Myometrial cell (primary cell): ENCODE results near the gene GOLT1A. TPM values are rescaled to one million over a fixed set of nuclear protein-coding genes. Genes with fewer than 3 reads are reported as not detected.

Experiments used
- total RNA-seq: library from RNA; depleted of rRNA; stranded (reverse); fragments of >200 nt; gene quantifications from 2 replicates; pipeline ENCODE4 v1.2.3, GENCODE V29; 2015

Gene GOLT1A
- not detected in 2 replicates for total RNA-seq

GRCh38 chr1:204213668-204214662 lies at the start of gene GOLT1A:
Gene GOLT1A, minus strand, starts transcription at chr1:204213988. Its CDS starts 82 bp downstream, at chr1:204213906.

GRCh38 chr1:204196068-204196795 lies 17.6 kb downstream of the GOLT1A start, which contains the start of gene KISS1:
Gene KISS1, minus strand, starts transcription at chr1:204196491. Its CDS starts 3,615 bp downstream, at chr1:204192876.

GRCh38 chr1:204166219-204166618 lies 47.6 kb downstream of the GOLT1A start, which contains the start of gene REN:
Gene REN, minus strand, starts transcription at chr1:204166337. Its CDS starts 44 bp downstream, at chr1:204166293.

GRCh38 chr1:204151552-204152309 lies 62.1 kb downstream of the GOLT1A start, which contains the start of gene ETNK2:
Gene ETNK2, minus strand, starts transcription at chr1:204152044. Its CDS starts 192 bp downstream, at chr1:204151852.

Other genes starting within 250 kb of the GOLT1A start
- gene SOX13, start 140.9 kb downstream of the GOLT1A start, total RNA-seq: 16.5 and 17.0 TPM in 2 replicates
- gene ETNK2, start 61.9 kb downstream of the GOLT1A start, total RNA-seq: 26.1 and 27.4 TPM in 2 replicates
- 1.1 and 2.9 TPM in 2 replicates for gene REN, start 47.7 kb downstream of the GOLT1A start, total RNA-seq
- gene KISS1, start 17.5 kb downstream of the GOLT1A start, total RNA-seq: 0.18 TPM in 1 of 2 replicates, not detected in the other
- gene PLEKHA6, start 145.9 kb upstream of the GOLT1A start, total RNA-seq: 3.5 and 3.9 TPM in 2 replicates
- 21.6 and 23.6 TPM in 2 replicates for gene PPP1R15B, start 197.8 kb upstream of the GOLT1A start, total RNA-seq